Measurements from ENCODE around the gene TCF7L2.

Gene TCF7L2

DNA sequence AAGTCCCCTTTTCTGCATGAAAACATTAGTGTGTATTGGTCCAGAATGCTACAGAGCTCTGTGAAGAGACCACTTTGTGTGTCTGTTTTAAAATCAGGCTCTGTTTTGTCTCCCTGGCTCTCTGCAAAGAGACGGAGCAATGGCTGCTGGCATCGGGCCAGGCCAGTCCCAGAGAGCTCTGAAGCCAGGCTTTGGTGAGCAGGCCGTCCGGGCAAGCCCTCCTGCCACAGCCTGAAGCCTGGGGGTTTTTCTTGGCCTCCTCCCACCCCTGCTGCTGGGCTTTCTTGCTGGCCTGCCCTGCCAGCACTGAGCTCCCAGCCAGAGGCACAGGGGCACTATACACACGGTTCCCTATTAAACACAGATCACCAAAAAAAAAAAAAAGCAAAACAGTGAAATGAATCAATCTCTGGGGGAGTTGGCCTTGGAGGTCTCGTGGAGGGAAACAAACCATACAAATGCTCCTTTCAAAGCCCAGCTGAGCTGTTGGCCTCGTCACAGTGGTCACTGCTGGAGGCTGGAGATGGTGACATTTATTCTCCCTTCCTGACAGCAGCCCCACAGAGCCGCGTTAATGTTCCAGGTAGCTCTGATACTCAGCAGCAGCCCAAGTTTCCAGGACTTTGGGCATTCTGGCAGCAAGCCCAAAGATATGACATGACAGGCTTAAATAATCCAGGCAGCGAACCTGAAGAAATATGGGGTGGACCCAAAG is 237.2 kb downstream of the TCF7L2 start:
- DNase-seq = peak; percentile 63

DNA sequence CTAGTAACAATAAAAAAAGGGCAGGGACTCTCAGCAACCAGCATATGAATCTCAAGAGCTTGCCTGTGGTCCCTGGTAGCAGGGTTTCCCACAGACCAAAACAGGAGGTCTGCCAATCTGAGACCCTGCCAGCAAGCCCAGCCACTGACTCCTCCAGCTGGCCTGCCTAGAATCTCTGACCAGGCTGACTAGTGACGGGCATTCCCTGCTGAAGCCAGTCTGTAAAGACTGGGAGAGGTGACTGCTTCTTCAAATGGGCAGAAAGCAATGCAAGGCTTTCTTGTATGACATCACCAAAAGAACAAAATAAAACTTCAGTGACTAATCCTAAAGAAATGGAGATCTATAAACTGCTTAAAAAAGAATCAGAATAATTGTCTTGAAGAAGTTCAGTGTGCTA is 249.4 kb downstream of the TCF7L2 start:
- no peak for DNase-seq

DNA sequence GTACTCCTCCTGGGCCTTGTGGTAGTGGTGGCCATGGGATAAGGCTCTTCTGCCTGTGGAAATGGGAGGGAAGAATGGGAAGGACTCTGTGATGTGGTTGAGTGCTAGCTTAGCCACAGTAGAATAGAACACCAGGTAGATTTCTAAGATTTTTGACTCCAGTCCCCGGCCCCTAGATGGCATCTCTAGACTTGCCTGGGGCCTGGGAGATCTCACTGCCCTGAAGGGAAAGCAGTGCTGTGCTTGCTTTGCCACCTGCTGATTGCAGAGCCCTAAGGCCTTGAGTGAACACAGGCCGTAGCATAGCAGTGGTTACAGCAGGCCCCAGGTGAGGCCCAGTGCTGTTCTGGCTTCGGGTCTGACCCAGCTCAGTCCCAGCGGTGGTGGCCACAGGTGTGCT is 252.0 kb downstream of the TCF7L2 start:
- no peak for DNase-seq

DNA sequence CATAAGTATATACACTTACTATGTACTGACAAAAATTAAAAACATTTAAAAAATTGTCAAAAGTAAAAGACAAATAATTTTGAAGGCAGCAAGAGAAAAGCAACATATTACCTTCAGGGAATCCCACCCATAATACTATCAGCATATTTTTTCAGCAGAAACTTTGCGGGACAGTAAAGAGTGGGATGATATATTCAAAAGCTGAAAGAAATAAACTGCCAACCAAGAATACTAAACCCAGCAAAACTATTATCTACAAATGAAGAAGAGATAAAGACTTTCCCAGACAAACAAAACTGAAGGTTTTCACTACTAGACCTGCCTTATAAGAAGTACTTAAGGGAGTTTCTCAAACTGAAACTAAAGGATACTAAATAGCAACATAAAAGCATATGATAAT is 257.9 kb downstream of the TCF7L2 start:
- DNase-seq = no peak

DNA sequence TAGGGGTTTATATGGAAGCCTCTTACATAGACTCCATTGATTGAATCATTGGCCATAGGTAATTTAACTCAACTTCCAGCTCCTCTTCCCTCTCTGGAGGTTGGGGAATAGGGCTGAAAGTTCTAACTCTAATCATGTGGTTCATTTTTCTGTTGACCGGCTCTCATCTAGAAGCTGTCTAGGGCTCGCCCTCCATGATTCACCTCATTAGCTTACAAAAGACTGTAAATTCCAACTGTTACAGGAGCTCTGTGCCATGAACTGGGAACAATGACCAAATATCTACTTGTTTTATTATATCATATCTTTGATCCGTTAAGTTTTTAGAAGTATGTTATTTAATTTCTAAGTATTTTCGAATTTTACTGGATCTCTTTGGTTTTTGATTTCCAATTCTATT is 263.0 kb downstream of the TCF7L2 start:
- DNase-seq = no peak

DNA sequence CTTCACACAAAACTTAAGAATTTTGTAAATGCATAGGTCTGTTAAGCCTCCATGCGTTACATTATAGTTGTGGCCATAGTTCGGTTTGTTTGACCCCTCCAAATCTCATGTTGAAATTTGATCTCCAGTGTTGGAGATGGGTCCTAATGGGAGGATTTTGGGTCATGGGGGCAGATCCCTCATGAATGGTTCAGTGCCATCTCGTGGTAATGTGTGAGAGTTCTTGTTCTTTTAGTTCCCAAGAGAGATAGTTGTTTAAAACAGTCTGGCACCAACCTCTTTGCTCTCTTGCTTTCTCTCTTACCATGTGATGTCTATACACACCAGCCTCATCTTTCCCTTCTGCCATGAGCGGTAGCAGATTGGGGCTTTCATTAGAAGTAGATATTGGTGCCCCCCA is 264.3 kb downstream of the TCF7L2 start:
- no peak for DNase-seq

DNA sequence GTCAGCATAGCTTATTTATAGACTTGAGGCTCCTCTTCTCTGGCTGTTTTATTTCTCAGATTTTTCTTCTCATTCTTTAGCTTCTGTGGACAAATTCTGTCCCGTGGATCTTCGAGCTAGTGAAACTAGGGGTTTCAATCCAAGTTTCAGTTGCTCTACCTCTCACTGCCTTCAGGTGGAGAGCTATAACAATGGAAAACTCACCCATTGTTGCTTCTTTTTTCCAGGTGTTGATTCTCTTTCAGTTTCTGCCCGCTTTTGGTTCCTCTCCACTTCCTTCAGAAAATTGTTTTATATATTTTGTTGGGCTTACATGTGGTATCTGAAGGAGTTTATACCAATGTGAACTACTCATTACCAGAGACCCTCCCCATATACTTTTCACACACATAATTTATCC is 266.1 kb downstream of the TCF7L2 start:
- DNase-seq = no peak

Measured in right hindlimb (tissue), 1 donor.